ENCODE measurements around the gene AGBL1. TPM values are rescaled to one million over a fixed set of nuclear protein-coding genes. Genes with fewer than 3 reads are reported as not detected.

AGBL1 gene
- total and polyA plus RNA-seq, 4 donors = not detected

DNA sequence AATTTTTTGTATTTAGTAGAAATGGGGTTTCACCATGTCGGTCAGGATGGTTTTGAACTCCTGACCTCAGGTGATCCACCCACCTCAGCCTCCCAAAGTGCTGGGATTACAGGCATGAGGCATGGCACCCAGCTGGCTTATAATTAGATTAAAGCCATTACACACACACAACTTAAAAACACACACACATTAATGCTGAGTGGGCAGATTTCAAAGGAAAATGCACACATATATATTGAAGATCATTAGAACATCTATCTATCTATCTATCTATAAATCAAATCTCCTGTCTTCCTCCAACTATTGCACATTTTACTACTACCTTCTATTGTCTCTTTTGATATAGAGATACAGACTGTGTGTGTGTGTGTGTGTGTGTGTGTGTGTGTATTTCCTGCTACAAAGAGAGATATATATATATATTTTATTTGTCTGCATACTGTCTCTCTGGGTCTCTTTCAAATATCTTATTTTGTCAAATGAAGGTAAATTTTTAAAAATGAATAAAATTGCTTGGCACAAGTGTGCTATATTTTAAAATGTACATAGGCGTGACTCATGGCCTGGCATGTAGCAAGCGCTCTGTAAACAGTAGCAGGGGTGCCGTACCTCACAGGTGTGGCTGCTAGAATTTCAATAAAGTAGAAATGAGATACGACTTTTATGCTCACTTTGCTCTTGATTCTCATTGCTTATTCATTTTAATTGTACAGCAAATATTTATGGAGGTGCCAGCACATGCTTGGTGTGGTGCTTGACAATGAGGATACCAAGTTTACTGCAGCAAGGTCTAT lies 655.8 kb downstream of the AGBL1 start:
- Histone ChIP-seq H3K27me3 (ENCODE audit: control insufficient read depth in 4 of 4, insufficient read depth in 4 of 4, low read length in 3 of 4) (peaks cover 0 to 5% (median 2%) of the 10 kb centered on the region in 4 donors), H3K9ac (ENCODE audit: low read depth in 1 of 2, low read length in 2 of 2) (no peak overlapping the region), H3K9me3 (ENCODE audit: control insufficient read depth in 4 of 4, low read length in 3 of 4) (no peaks in the 10 kb centered on the region), H3K27ac (ENCODE audit: low read depth in 1 of 2, low read length in 2 of 2) (no peak overlapping the region), H3K36me3 (ENCODE audit: control insufficient read depth in 4 of 4, insufficient read depth in 3 of 4, low read depth in 1 of 4, low read length in 3 of 4) (no peaks in the 10 kb centered on the region), H3K4me1 (ENCODE audit: control insufficient read depth in 4 of 4, insufficient read depth in 4 of 4, low read length in 3 of 4) (no peaks in the 10 kb centered on the region), H3K4me3 (ENCODE audit: low read depth in 1 of 3, low read length in 3 of 3) (no peak overlapping the region)
- 76% methylated on average over 5 of the region's 5 CpGs for WGBS
- no peak for DNase-seq (ENCODE audit: low spot score)
- TF ChIP-seq JUND (IDR thresholded peaks at IDR 0.05) (no peak), YY1 (IDR thresholded peaks at IDR 0.05) (no peak), RAD21 (IDR thresholded peaks at IDR 0.05) (no peak), FOXA1 (IDR thresholded peaks at IDR 0.05) (no peak), RXRA (IDR thresholded peaks at IDR 0.05) (no peak), NR2F2 (IDR thresholded peaks at IDR 0.05) (no peak), EGR1 (IDR thresholded peaks at IDR 0.05; ENCODE audit: low read depth in 2 of 2) (no peak), GABPA (IDR thresholded peaks at IDR 0.05 in 1 of 2, conservative IDR thresholded peaks at IDR 0.05 in 1 of 2) (no peak), HNF4A (conservative IDR thresholded peaks at IDR 0.05) (no peak), SP1 (IDR thresholded peaks at IDR 0.05) (no peak), TAF1 (conservative IDR thresholded peaks at IDR 0.05) (no peak), FOXA2 (IDR thresholded peaks at IDR 0.05) (no peak), HNF4G (IDR thresholded peaks at IDR 0.05) (no peak)
- TF ChIP-seq, protein P1, sequence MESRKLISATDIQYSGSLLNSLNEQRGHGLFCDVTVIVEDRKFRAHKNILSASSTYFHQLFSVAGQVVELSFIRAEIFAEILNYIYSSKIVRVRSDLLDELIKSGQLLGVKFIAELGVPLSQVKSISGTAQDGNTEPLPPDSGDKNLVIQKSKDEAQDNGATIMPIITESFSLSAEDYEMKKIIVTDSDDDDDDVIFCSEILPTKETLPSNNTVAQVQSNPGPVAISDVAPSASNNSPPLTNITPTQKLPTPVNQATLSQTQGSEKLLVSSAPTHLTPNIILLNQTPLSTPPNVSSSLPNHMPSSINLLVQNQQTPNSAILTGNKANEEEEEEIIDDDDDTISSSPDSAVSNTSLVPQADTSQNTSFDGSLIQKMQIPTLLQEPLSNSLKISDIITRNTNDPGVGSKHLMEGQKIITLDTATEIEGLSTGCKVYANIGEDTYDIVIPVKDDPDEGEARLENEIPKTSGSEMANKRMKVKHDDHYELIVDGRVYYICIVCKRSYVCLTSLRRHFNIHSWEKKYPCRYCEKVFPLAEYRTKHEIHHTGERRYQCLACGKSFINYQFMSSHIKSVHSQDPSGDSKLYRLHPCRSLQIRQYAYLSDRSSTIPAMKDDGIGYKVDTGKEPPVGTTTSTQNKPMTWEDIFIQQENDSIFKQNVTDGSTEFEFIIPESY (IDR thresholded peaks at IDR 0.05) = no peak
- TF ChIP-seq, protein P2, sequence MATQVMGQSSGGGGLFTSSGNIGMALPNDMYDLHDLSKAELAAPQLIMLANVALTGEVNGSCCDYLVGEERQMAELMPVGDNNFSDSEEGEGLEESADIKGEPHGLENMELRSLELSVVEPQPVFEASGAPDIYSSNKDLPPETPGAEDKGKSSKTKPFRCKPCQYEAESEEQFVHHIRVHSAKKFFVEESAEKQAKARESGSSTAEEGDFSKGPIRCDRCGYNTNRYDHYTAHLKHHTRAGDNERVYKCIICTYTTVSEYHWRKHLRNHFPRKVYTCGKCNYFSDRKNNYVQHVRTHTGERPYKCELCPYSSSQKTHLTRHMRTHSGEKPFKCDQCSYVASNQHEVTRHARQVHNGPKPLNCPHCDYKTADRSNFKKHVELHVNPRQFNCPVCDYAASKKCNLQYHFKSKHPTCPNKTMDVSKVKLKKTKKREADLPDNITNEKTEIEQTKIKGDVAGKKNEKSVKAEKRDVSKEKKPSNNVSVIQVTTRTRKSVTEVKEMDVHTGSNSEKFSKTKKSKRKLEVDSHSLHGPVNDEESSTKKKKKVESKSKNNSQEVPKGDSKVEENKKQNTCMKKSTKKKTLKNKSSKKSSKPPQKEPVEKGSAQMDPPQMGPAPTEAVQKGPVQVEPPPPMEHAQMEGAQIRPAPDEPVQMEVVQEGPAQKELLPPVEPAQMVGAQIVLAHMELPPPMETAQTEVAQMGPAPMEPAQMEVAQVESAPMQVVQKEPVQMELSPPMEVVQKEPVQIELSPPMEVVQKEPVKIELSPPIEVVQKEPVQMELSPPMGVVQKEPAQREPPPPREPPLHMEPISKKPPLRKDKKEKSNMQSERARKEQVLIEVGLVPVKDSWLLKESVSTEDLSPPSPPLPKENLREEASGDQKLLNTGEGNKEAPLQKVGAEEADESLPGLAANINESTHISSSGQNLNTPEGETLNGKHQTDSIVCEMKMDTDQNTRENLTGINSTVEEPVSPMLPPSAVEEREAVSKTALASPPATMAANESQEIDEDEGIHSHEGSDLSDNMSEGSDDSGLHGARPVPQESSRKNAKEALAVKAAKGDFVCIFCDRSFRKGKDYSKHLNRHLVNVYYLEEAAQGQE (IDR thresholded peaks at IDR 0.05) = no peak
- TF ChIP-seq, protein P3, sequence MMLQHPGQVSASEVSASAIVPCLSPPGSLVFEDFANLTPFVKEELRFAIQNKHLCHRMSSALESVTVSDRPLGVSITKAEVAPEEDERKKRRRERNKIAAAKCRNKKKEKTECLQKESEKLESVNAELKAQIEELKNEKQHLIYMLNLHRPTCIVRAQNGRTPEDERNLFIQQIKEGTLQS (IDR thresholded peaks at IDR 0.05) = no peak
- TF ChIP-seq, protein P4, sequence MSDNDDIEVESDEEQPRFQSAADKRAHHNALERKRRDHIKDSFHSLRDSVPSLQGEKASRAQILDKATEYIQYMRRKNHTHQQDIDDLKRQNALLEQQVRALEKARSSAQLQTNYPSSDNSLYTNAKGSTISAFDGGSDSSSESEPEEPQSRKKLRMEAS (IDR thresholded peaks at IDR 0.05) = no peak
- TF ChIP-seq, protein P5, sequence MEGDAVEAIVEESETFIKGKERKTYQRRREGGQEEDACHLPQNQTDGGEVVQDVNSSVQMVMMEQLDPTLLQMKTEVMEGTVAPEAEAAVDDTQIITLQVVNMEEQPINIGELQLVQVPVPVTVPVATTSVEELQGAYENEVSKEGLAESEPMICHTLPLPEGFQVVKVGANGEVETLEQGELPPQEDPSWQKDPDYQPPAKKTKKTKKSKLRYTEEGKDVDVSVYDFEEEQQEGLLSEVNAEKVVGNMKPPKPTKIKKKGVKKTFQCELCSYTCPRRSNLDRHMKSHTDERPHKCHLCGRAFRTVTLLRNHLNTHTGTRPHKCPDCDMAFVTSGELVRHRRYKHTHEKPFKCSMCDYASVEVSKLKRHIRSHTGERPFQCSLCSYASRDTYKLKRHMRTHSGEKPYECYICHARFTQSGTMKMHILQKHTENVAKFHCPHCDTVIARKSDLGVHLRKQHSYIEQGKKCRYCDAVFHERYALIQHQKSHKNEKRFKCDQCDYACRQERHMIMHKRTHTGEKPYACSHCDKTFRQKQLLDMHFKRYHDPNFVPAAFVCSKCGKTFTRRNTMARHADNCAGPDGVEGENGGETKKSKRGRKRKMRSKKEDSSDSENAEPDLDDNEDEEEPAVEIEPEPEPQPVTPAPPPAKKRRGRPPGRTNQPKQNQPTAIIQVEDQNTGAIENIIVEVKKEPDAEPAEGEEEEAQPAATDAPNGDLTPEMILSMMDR (IDR thresholded peaks at IDR 0.05; ENCODE audit: low read depth, low read length, missing input control) = no peak
